ENCODE measurements around the gene DGKD.

- TF ChIP-seq CTCF (IDR thresholded peaks at IDR 0.05 in 2 of 3, conservative IDR thresholded peaks at IDR 0.05 in 1 of 3; ENCODE audit: borderline replicate concordance in 1 of 3, insufficient read depth in 1 of 3, low read depth in 2 of 3, low read length in 2 of 3) (peak; percentile 79 to 93 (median 91)), RAD21 (IDR thresholded peaks at IDR 0.05; ENCODE audit: low read depth) (peak; percentile 88), POLR2A (IDR thresholded peaks at IDR 0.05; ENCODE audit: borderline replicate concordance, extremely low read depth, insufficient read depth, insufficient read length) (no peak), CBX3 (IDR thresholded peaks at IDR 0.05; ENCODE audit: low read depth) (no peak), EZH2phosphoT487 (IDR thresholded peaks at IDR 0.05; ENCODE audit: borderline replicate concordance) (no peak), POLR2AphosphoS5 (IDR thresholded peaks at IDR 0.05; ENCODE audit: low read depth, low read length) (no peak)
- TF ChIP-seq, protein P1, sequence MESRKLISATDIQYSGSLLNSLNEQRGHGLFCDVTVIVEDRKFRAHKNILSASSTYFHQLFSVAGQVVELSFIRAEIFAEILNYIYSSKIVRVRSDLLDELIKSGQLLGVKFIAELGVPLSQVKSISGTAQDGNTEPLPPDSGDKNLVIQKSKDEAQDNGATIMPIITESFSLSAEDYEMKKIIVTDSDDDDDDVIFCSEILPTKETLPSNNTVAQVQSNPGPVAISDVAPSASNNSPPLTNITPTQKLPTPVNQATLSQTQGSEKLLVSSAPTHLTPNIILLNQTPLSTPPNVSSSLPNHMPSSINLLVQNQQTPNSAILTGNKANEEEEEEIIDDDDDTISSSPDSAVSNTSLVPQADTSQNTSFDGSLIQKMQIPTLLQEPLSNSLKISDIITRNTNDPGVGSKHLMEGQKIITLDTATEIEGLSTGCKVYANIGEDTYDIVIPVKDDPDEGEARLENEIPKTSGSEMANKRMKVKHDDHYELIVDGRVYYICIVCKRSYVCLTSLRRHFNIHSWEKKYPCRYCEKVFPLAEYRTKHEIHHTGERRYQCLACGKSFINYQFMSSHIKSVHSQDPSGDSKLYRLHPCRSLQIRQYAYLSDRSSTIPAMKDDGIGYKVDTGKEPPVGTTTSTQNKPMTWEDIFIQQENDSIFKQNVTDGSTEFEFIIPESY (IDR thresholded peaks at IDR 0.05; ENCODE audit: extremely low read depth, insufficient replicate concordance, low read length): no peak
Observed at GRCh38 chr2:233404222-233404621, 49.9 kb downstream of the DGKD start.
